T47D (cell line): ENCODE results near the gene PTPDC1.

ENCODE experiments used
- DNase-seq, 2 experiments: peaks; one replicate each; pipeline versions ENCODE4 v3.0.0 to v3.0.0-alpha.2; 2011 to 2012; ENCODE audit warnings: low read depth in 1 of 2, low spot score in 1 of 2
- JUND ChIP-seq: IDR thresholded peaks from 2 replicates; pipeline ENCODE4 v1.6.1; 2012; ENCODE audit warnings: low read depth
- in situ Hi-C: cut with HindIII; loops from 2 replicates; pipeline ENCODE4 v1.10.0; 2016; ENCODE audit warnings: low sequenced_read_pairs, low pct_unique_long_range_greater_than_20kb

PTPDC1 gene, protein sequence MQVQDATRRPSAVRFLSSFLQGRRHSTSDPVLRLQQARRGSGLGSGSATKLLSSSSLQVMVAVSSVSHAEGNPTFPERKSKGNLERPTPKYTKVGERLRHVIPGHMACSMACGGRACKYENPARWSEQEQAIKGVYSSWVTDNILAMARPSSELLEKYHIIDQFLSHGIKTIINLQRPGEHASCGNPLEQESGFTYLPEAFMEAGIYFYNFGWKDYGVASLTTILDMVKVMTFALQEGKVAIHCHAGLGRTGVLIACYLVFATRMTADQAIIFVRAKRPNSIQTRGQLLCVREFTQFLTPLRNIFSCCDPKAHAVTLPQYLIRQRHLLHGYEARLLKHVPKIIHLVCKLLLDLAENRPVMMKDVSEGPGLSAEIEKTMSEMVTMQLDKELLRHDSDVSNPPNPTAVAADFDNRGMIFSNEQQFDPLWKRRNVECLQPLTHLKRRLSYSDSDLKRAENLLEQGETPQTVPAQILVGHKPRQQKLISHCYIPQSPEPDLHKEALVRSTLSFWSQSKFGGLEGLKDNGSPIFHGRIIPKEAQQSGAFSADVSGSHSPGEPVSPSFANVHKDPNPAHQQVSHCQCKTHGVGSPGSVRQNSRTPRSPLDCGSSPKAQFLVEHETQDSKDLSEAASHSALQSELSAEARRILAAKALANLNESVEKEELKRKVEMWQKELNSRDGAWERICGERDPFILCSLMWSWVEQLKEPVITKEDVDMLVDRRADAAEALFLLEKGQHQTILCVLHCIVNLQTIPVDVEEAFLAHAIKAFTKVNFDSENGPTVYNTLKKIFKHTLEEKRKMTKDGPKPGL

GRCh38 chr9:94084314-94084713 lies at the start of gene PTPDC1:
PTPDC1 (plus strand) TSS chr9:94084464; CDS start chr9:94084531, 67 bp downstream.
- DNase-seq, result peak in 1 of 2 experiments; percentile 10
- TF ChIP-seq JUND, result no peak
- in situ Hi-C loops, result no loop called here

- in situ Hi-C loops, result no loop called here
- TF ChIP-seq JUND, result no peak
- DNase-seq, result no peak
These were observed 49.8 kb upstream of the PTPDC1 start for GRCh38 chr9:94034511-94034910.

DNA sequence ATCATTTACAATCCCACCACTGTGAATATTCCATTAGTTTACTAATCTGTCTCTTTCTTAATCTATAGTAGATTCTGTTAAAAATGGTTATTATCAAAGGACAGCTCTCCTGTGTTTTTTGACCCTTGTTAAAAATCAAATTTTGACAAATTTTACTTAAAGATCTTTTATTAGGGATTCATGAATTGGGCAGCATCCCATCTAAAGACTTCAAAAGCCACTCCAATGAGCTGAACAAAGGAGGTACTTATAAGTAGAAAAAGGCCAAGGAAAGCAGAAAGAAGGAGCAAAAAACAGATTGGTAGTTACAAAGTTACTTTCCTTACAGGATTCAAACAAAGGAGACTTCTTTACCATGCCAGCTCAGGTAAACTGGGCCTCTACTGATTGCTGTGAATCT lies 44.5 kb upstream of the PTPDC1 start:
- no peak for DNase-seq
- TF ChIP-seq JUND, result no peak
- in situ Hi-C loops, result no loop called here

DNA sequence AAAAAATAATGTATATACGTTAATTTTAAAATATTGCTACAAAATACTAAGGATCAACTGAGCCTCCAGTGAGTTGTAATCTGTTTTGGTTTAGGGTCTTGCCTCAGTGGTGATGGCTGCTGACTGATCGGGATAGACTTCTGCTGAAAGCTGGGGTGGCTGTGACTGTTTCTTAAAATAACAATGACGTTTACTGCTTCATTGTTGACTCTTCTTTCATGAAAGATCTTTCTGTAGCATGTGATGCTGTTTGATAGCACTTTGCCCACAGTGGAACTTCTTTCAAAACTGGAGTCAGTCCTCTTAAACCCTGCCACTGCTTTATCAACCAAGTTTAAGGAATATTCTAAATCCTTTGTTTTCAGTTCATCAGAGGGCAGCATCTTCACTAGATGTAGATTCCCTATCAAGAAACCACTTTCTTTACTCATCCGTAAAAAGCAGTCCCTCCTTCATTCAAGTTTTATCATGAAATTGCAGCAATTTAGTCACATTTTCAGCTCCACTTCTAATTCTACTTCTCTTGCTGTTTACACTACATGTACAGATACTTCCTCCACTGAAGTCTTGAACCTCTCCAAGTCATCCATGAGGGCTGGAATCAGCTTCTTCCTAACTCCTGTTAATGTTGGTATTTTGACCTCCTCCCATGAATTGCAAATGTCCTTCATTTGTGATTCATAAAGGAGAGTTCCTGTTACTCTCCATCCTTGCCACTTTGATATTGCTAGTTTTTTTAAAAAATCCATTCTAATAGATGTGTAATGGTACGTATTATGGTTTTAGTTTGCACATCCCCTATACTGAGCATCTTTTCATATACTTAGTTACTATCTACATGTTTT lies 41.5 kb upstream of the PTPDC1 start:
- in situ Hi-C loops, result no loop called here
- TF ChIP-seq JUND, result no peak
- no peak for DNase-seq

DNA sequence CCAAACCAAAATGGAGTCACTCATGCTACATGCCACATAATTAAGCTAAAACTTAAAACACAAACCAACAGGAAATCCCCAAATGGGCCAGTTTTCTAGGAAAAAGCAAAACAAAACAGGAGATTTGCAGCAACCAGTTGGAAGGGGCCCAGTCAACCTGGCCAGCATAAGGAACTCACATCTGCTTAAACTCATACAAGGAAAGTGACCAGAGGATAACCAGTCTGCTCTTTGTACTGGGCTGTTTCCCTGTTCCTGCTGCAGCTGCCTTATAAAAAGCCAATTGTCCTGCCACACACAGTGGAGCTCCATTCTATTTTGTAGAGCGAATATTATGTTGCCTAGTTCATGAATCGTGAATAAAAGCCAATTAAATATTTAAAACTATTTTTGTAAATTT lies 29.5 kb upstream of the PTPDC1 start:
- no peak for DNase-seq
- in situ Hi-C loops, result no loop called here
- no peak for TF ChIP-seq JUND

- no peak for TF ChIP-seq JUND
- no peak for DNase-seq
These were observed 27.8 kb upstream of the PTPDC1 start for GRCh38 chr9:94056442-94056974.

DNA sequence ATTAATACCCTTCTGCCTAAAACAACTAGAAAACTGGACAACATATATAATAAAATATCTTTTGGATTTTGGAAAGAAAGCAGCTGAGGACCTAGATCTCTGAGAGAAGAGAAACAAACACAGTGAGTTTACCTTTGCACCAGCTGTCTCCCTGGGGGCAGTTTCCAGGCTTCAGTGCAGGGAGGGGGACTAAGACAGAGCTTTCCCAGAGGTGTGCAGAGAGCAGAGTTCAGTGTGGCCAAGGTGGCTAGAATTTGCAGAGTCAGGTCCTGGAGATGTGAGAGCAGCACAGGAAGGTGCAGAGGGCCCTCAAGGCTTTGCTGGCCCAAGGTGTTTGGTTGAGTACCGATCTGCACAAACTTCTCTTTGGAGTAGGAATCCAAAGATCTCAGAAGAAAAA lies 26.3 kb upstream of the PTPDC1 start:
- no peak for DNase-seq
- in situ Hi-C loops, result no loop called here
- no peak for TF ChIP-seq JUND

More at GRCh38 chr9:94056442-94056974, 27.8 kb upstream of the PTPDC1 start:
- in situ Hi-C loops, result no loop called here

- DNase-seq, result no peak
- in situ Hi-C loops, result no loop called here
- TF ChIP-seq JUND, result no peak
These were observed 22.4 kb upstream of the PTPDC1 start for GRCh38 chr9:94061864-94062263.

DNA sequence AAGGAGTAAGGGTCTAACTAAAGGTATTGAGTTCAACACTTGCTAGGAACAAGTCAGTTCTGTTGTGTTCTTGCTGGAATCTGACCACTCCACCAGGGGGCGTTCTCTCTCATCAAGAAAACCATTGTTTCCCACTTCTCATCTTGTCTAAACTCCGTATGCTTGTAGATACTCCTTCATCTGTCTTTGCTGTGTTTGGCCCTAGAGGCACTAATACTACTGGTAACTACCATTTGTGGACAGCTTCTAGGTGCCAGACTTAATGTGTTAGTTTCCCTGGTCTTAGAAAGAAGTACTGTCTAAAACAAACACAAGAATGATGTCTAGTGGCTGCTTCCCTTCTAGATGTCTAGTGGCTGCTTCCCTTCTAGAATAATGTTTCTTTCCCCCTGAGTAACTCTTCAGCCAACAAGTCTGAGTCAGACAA lies 18.7 kb upstream of the PTPDC1 start:
- no peak for TF ChIP-seq JUND
- peak; percentile 34 to 81 for DNase-seq
- in situ Hi-C loops, result no loop called here

DNA sequence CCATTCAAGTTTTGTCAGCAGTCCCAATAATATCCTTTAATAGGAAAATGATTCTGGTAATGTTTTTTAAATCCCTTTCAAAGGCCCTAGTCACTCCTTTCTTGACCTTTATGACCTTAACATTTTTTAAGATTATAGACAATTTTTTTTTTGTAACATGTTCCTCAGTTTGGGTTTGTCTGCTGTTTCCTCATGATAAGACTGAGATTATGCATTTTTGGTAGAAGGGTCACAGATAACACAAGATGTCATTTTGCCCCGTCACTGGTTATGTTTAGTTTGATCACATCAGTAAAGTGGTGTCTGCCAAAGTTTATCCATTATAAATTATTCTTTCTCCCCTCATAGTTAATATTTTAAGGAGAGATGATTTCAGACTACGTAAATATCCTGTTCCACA lies 16.0 kb upstream of the PTPDC1 start:
- TF ChIP-seq JUND, result no peak
- no peak for DNase-seq
- in situ Hi-C loops, result no loop called here

DNA sequence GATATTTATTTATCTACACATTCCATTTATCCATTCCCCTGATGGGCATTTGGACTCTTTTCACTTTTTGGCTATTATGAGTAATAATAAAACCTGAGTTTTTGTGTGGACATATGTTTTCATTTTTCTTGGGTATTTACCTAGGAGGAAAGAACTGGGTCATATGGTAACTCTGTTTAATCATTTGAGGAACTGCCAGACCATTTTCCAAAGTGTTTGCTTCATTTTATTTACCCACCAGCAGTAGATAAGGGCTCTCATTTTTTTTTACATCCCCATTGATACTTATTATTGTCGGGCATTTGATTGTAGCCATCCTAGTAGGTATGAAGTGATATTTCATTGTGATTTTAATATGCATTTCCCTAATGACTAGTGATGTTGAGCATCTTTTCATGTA lies 7.7 kb upstream of the PTPDC1 start:
- in situ Hi-C loops, result no loop called here
- TF ChIP-seq JUND, result no peak
- no peak for DNase-seq

DNA sequence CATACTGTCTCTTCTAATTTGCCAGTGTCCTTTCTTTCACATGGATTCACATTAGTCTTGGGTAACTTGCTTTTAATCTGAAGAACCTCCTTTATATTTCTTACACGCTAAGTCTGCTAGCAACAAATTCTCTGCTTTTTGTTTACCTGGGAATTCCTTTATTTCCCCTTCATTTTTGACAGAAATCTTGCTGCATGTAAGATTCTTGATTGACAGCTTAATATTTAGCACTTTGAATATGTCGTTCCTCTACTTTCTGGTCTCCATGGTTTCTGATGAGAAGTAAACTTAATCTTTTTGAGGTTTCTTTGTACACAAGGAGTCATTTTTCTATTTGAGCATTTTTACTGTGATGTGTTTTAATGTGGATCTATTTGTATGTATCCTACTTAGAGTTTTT lies 6.2 kb upstream of the PTPDC1 start:
- in situ Hi-C loops, result no loop called here
- TF ChIP-seq JUND, result no peak
- DNase-seq, result no peak
